Dermis microvascular lymphatic vessel endothelial cell (primary cell): ENCODE measurements around the gene PDGFRB. TPM values are rescaled to one million over a fixed set of nuclear protein-coding genes. Genes with fewer than 3 reads are reported as not detected.

Source experiments
- DNase-seq, 2 donors: peaks; one replicate each; pipeline versions ENCODE4 v3.0.0 to v3.0.0-alpha.2; 2010; ENCODE audit warnings: low read depth in 2 of 2
- total RNA-seq: library from RNA; depleted of rRNA; stranded (reverse); fragments of >200 nt; gene quantifications from 2 replicates; pipeline ENCODE4 v1.2.1, GENCODE V29; 2014

Gene PDGFRB
- total RNA-seq, 1 donor from 2014 or later, result 5.0 TPM

GRCh38 chr5:150114773-150115408 is 40.8 kb downstream of the PDGFRB start:
- no peak for DNase-seq

- DNase-seq, result no peak
Observed at GRCh38 chr5:150114102-150114641, 41.5 kb downstream of the PDGFRB start.

- DNase-seq, result no peak
Observed at GRCh38 chr5:150113047-150113744, 42.4 kb downstream of the PDGFRB start.

GRCh38 chr5:150112201-150113046 is 43.2 kb downstream of the PDGFRB start:
- peak in 1 of 2 donors; percentile 56 for DNase-seq

GRCh38 chr5:150111122-150111521 is 44.5 kb downstream of the PDGFRB start:
- no peak for DNase-seq

- DNase-seq, result no peak
Observed at GRCh38 chr5:150109921-150110320, 45.7 kb downstream of the PDGFRB start.

GRCh38 chr5:150108711-150109514 is 46.7 kb downstream of the PDGFRB start:
- DNase-seq, result no peak

- no peak for DNase-seq
Observed at GRCh38 chr5:150107909-150108447, 47.7 kb downstream of the PDGFRB start.

GRCh38 chr5:150106674-150107426 is 48.8 kb downstream of the PDGFRB start:
- peak; percentile 74 to 77 for DNase-seq

- DNase-seq, result no peak
Observed at GRCh38 chr5:150105928-150106615, 49.6 kb downstream of the PDGFRB start.

- no peak for DNase-seq
Observed at GRCh38 chr5:150104550-150104870, 51.1 kb downstream of the PDGFRB start.

GRCh38 chr5:150103678-150104549 is 51.7 kb downstream of the PDGFRB start:
- DNase-seq, result no peak

- no peak for DNase-seq
Observed at GRCh38 chr5:150101023-150101422, 54.6 kb downstream of the PDGFRB start.

- DNase-seq, result no peak
Observed at GRCh38 chr5:150097152-150097551, 58.5 kb downstream of the PDGFRB start.

- no peak for DNase-seq
Observed at GRCh38 chr5:150092159-150092787, 63.4 kb downstream of the PDGFRB start.

GRCh38 chr5:150085950-150086715 is 69.5 kb downstream of the PDGFRB start, which contains the start of gene CSF1R:
Gene CSF1R (minus strand): TSS chr5:150086554. CDS start chr5:150086427, 127 bp downstream.
- DNase-seq, result no peak

- DNase-seq, result no peak
Observed at GRCh38 chr5:150085191-150085912, 70.3 kb downstream of the PDGFRB start.
